Measurements from ENCODE around the gene HIPK3. TPM values are rescaled to one million over a fixed set of nuclear protein-coding genes. Genes with fewer than 3 reads are reported as not detected.

HIPK3 gene
- total and polyA plus RNA-seq, 10 of the 15 experiments (the other 5 are each of a cell fraction or from before 2014, with no cell fraction given), result 3.4 to 26.5 (median 13.6) TPM

- intact Hi-C loops (cut with micrococcal nuclease; ENCODE audit: unreplicated experiment), result loop anchor here (10.0 kb wide), 1 partner anchor 106 kb away; no protein-coding TSS in a partner anchor
- Histone ChIP-seq H3K4me2 (ENCODE audit: control insufficient read depth, insufficient read depth) (no peak overlapping the region), H3K27ac (ENCODE audit: control insufficient read depth, insufficient read depth) (no peak overlapping the region), H3K9ac (ENCODE audit: control insufficient read depth, insufficient read depth, low read length) (no peak overlapping the region), H3K4me1 (ENCODE audit: control insufficient read depth, insufficient read depth, low read length) (no peaks in the 10 kb centered on the region), H4K20me1 (ENCODE audit: control insufficient read depth, insufficient read depth) (no peaks in the 10 kb centered on the region), H3K36me3 (ENCODE audit: control insufficient read depth in 2 of 2, insufficient read depth in 2 of 2, low read length in 1 of 2) (no peaks in the 10 kb centered on the region), H3K9me3 (replicated peaks; ENCODE audit: control insufficient read depth, insufficient read depth, low read length) (no peaks in the 10 kb centered on the region), H3K4me3 (no peak overlapping the region), H2AFZ (ENCODE audit: control insufficient read depth, low read depth, low read length) (no peak overlapping the region), H3K27me3 (replicated peaks in 1 of 2; ENCODE audit: control insufficient read depth in 2 of 2, insufficient read depth in 2 of 2, low read length in 1 of 2) (no peaks in the 10 kb centered on the region), H3K79me2 (ENCODE audit: control insufficient read depth, insufficient read depth, low read length) (no peaks in the 10 kb centered on the region)
- TF ChIP-seq MEF2A (IDR thresholded peaks at IDR 0.05; ENCODE audit: insufficient read depth, low read depth, low read length), result no peak
- TF ChIP-seq EGR1 (IDR thresholded peaks at IDR 0.05; ENCODE audit: borderline replicate concordance in 1 of 2, low read depth in 2 of 2, low read length in 2 of 2), result no peak
- TF ChIP-seq TBL1XR1 (IDR thresholded peaks at IDR 0.05; ENCODE audit: low read depth, low read length), result no peak
- TF ChIP-seq USF1 (IDR thresholded peaks at IDR 0.05; ENCODE audit: borderline replicate concordance, extremely low read length, insufficient read depth, low read depth, low read length), result no peak
- no peak for TF ChIP-seq ATF7 (IDR thresholded peaks at IDR 0.05; ENCODE audit: low read depth)
- no peak for TF ChIP-seq BHLHE40 (IDR thresholded peaks at IDR 0.05; ENCODE audit: borderline replicate concordance in 1 of 2, low read depth in 2 of 2, low read length in 1 of 2)
- no peak for TF ChIP-seq RUNX3 (IDR thresholded peaks at IDR 0.05; ENCODE audit: low read length)
- no peak for TF ChIP-seq SREBF1 (IDR thresholded peaks at IDR 0.05; ENCODE audit: low read length)
- TF ChIP-seq POU2F2 (IDR thresholded peaks at IDR 0.05; ENCODE audit: borderline replicate concordance, low read depth, low read length), result no peak
- SMC1A ChIA-PET (ENCODE audit: uncharacterized antibody, unreplicated experiment), result interaction anchor here (1.0 to 1.3 kb wide), 2 partner anchors 10 to 373 kb away, joined by 3 to 4 read pairs; no protein-coding TSS in a partner anchor
- CTCF ChIA-PET, result interaction anchor here (1.3 kb wide), 1 partner anchor 174 kb away, joined by 3 read pairs; no protein-coding TSS in a partner anchor
- DNase-seq (ENCODE audit: low read depth, low spot score), result no peak
- FAIRE-seq, result no peak
- in situ Hi-C loops (cut with MboI), result loop anchor here (10.0 kb wide), 1 partner anchor 456 kb away; no protein-coding TSS in a partner anchor
- 88% methylated on average over 1 of the region's 1 CpG for WGBS (ENCODE audit: insufficient coverage, insufficient replicate concordance, low lambda C conversion rate, missing lambda C conversion rate)
- RAD21 ChIA-PET (ENCODE audit: unreplicated experiment), result no interaction called here
- no peak for ATAC-seq
- POLR2A ChIA-PET, result no interaction called here
- BruUV-seq (replicated peaks), result no TSS peak
Observed at GRCh38 chr11:33368931-33369330, 111.8 kb downstream of the HIPK3 start.
